Activated CD8-positive, alpha-beta T cell treated with anti-CD3 and anti-CD28 coated beads, Interleukin-2, amount 10 ng/mL, durations not matched to agents 7 days and 5 days (primary cell): Measurements from ENCODE around the gene SLC25A6. TPM values are rescaled to one million over a fixed set of nuclear protein-coding genes. Genes with fewer than 3 reads are reported as not detected.
A peak's percentile ranks its signal among the peaks of the same experiment; 100 is the strongest.
"Not testable (repeated sequence)": the region's sequence is repeated elsewhere in the genome, so short reads cannot be mapped to it uniquely, and the experiment has no call there.

Experiments
- ATAC-seq: fragments of 150-1000 bp; cut with Tn5 transposase; one replicate; pipeline ENCODE4 v1.10.0; 2021; ENCODE audit warnings: moderate library complexity
- CTCF ChIA-PET: fragments of 350-600 bp; sonication (Branson Sonifier 250); formaldehyde crosslinking; loops from one replicate; lab custom pipeline; 2021; ENCODE audit warnings: antibody characterized with exemption; lab: Charles Lee
- POLR2A ChIA-PET: fragments of 350-600 bp; sonication (Branson Sonifier 250); formaldehyde crosslinking; loops from one replicate; lab custom pipeline; 2021; ENCODE audit warnings: antibody characterized with exemption; lab: Charles Lee
- DNase-seq: peaks from one replicate; pipeline ENCODE4 v3.0.0-alpha.2; 2020
- H3K27ac Mint-ChIP-seq: one replicate; pipeline ENCODE4 v1.8.0; 2021; ENCODE audit warnings: mild to moderate bottlenecking, mixed read lengths
- H3K27me3 Mint-ChIP-seq: one replicate; pipeline ENCODE4 v1.8.0; 2021; ENCODE audit warnings: low read depth, mixed read lengths
- H3K36me3 Mint-ChIP-seq: one replicate; pipeline ENCODE4 v1.8.0; 2021; ENCODE audit warnings: low read depth, mixed read lengths
- H3K4me1 Mint-ChIP-seq: one replicate; pipeline ENCODE4 v1.8.0; 2021; ENCODE audit warnings: low read depth, mixed read lengths
- H3K4me3 Mint-ChIP-seq: one replicate; pipeline ENCODE4 v1.8.0; 2021; ENCODE audit warnings: mild to moderate bottlenecking, mixed read lengths
- H3K9me3 Mint-ChIP-seq: one replicate; pipeline ENCODE4 v1.8.0; 2022; ENCODE audit warnings: mixed read lengths; ENCODE audit not compliant: insufficient read depth
- total RNA-seq, 2 experiments: library from RNA; stranded (reverse); gene quantifications; one replicate each; pipeline ENCODE4 v1.2.3, GENCODE V29; 2021

The SLC25A6 gene
- total RNA-seq, 2 experiments from 2014 or later: 273 to 293 TPM

GRCh38 chrX:1384658-1385252, 7.2 kb downstream of the SLC25A6 start:
- Mint-ChIP-seq H3K4me3 (no peak overlapping the region), H3K27ac (no peak overlapping the region), H3K4me1 (peaks cover 25% of the 10 kb centered on the region), H3K36me3 (peaks cover 70% of the 10 kb centered on the region), H3K9me3 (no peaks in the 10 kb centered on the region), H3K27me3 (no peaks in the 10 kb centered on the region)
- ChIA-PET CTCF (no interaction called here), POLR2A (no interaction called here)
- ATAC-seq (no peak), DNase-seq (no peak)

DNA sequence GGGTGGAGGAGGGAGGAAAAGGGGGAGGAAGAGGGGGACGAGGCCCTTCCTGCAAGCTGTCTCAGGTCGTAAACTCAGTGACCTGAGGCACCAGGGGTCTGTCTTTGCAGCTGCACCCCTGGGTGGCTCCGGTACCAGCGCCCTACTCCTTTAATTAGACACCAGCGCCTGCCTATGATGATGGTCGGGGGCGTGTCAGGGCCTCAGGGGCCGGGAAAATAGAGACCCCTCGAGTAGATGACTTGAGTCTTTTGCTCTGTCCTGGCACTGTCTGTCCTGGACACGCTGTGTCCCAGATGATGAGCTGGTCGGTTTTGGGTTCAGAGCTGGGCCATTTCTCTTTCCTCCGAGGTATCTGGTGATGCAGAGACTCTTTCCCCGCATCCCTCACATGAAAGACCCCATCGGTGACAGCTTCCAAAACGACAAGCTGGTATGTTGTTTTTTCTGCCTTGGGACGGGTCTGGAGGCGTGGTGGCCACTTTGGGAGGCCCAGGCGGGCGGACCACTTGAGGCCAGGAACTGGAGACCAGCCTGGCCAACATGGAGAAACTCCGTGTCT, 11.2 kb downstream of the SLC25A6 start:
- no peak for DNase-seq
- Mint-ChIP-seq H3K27ac (no peak overlapping the region), H3K4me3 (no peak overlapping the region), H3K9me3 (no peaks in the 10 kb centered on the region), H3K4me1 (peaks cover 3% of the 10 kb centered on the region), H3K27me3 (no peaks in the 10 kb centered on the region), H3K36me3 (peaks cover 34% of the 10 kb centered on the region)
- POLR2A ChIA-PET: no interaction called here
- CTCF ChIA-PET: no interaction called here
- peak; percentile 29 for ATAC-seq

DNA sequence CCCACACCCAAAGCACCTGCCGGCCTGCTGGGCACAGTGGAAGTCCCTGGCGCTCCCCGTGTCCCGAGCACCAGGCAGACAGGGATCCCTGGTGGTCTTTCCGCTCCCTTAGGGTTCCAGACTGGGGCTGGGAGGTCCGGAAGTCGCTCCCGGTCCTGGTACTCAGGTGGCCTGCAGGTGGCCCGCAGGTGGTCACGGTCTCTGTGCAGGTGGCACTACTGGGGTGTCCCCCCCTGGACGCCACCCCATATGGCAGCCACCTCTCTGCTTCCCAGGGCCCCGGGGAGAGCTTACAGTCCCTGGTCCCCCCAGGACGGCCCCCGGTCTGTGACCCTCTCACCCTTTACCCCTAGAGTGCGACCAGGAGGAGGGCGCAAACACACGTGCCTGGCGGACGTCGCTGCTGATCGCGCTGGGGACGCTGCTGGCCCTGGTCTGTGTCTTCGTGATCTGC, 13.6 kb downstream of the SLC25A6 start:
- POLR2A ChIA-PET: no interaction called here
- DNase-seq (no peak), ATAC-seq (peak; percentile 21)

GRCh38 chrX:1368385-1368698, 23.6 kb downstream of the SLC25A6 start:
- ATAC-seq: peak; percentile 49
- ChIA-PET CTCF (no interaction called here), POLR2A (no interaction called here)
- H3K36me3 Mint-ChIP-seq: peaks cover 10% of the 10 kb centered on the region
- H3K4me1 Mint-ChIP-seq: no peaks in the 10 kb centered on the region
- DNase-seq: no peak
- H3K27ac Mint-ChIP-seq: no peak overlapping the region
- H3K9me3 Mint-ChIP-seq: no peaks in the 10 kb centered on the region
- no peaks in the 10 kb centered on the region for H3K27me3 Mint-ChIP-seq
- H3K4me3 Mint-ChIP-seq: no peak overlapping the region

More for the DNA sequence above, 13.6 kb downstream of the SLC25A6 start:
- CTCF ChIA-PET: no interaction called here
- Mint-ChIP-seq H3K4me3 (no peak overlapping the region), H3K36me3 (peaks cover 15% of the 10 kb centered on the region), H3K27me3 (no peaks in the 10 kb centered on the region), H3K9me3 (no peaks in the 10 kb centered on the region), H3K4me1 (peaks cover 3% of the 10 kb centered on the region), H3K27ac (no peak overlapping the region)

DNA sequence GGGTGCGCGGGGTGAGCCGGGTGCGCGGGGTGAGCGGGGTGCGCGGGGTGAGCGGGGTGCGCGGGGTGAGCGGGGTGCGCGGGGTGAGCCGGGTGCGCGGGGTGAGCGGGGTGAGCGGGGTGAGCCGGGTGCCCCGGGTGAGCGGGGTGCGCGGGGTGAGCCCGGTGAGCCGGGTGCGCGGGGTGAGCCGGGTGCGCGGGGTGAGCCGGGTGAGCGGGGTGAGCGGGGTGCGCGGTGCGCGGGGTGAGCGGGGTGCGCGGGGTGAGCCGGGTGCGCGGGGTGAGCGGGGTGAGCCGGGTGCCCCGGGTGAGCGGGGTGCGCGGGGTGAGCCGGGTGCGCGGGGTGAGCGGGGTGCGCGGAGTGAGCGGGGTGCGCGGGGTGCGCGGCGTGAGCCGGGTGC, 25.6 kb downstream of the SLC25A6 start:
- H3K4me1 Mint-ChIP-seq, ATAC-seq, H3K27me3 Mint-ChIP-seq, POLR2A ChIA-PET, CTCF ChIA-PET, H3K9me3 Mint-ChIP-seq, DNase-seq, H3K27ac Mint-ChIP-seq, H3K4me3 Mint-ChIP-seq: not testable (repeated sequence)
- peaks cover 21% of the 10 kb centered on the region for H3K36me3 Mint-ChIP-seq

- Mint-ChIP-seq H3K27me3 (no peaks in the 10 kb centered on the region), H3K9me3 (no peaks in the 10 kb centered on the region), H3K4me3 (no peak overlapping the region), H3K36me3 (peaks cover 38% of the 10 kb centered on the region), H3K4me1 (no peaks in the 10 kb centered on the region), H3K27ac (peak overlapping the region; percentile 34)
- ATAC-seq: no peak
- ChIA-PET POLR2A (no interaction called here), CTCF (no interaction called here)
- no peak for DNase-seq
These were observed 30.0 kb downstream of the SLC25A6 start for GRCh38 chrX:1361910-1362309.

DNA sequence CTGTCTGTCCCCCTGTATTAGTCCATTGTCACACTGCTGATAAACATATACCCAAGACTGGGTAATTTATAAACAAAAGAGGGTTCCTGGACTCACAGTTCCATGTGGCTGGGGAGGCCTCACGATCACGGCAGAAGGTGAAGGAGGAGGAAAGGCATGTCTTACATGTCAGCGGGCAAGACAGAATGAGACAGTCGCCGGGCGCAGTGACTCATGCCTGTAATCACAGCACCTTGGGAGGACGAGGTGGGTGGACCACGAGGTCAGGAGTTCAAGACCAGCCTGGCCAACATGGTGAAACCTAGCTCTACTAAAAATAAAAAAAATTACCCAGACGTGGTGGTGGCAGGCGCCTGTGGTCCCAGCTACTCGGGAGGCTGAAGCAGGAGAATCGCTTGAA, 30.6 kb downstream of the SLC25A6 start:
- Mint-ChIP-seq H3K27me3 (no peaks in the 10 kb centered on the region), H3K27ac (no peak overlapping the region), H3K9me3 (no peaks in the 10 kb centered on the region), H3K36me3 (peaks cover 38% of the 10 kb centered on the region), H3K4me3 (no peak overlapping the region), H3K4me1 (no peaks in the 10 kb centered on the region)
- POLR2A ChIA-PET: no interaction called here
- ATAC-seq: no peak
- CTCF ChIA-PET: no interaction called here
- DNase-seq: no peak

DNA sequence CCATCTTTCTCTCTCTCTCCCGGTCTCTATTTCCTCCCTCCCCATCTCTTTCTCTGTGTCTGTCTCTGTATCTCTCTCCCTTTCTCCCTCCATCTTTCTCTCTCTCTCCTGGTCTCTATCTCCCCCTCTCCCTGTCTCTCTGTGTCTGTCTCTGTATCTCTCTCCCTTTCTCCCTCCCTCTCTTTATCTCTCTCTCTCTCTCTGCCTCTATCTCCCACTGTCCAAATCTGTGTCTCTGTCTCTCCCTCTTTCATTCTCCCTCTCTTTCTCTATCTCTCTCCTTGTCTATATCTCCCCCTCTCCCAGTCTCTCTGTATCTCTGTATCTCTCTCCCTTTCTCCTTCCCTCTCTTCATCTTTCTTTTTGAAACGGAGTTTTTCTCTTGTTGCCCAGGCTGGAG, 31.7 kb downstream of the SLC25A6 start:
- Mint-ChIP-seq H3K9me3 (no peaks in the 10 kb centered on the region), H3K27me3 (no peaks in the 10 kb centered on the region), H3K27ac (no peak overlapping the region), H3K4me1 (peaks cover 8% of the 10 kb centered on the region), H3K4me3 (no peak overlapping the region), H3K36me3 (peaks cover 38% of the 10 kb centered on the region)
- ATAC-seq (no peak), DNase-seq (no peak)
- ChIA-PET CTCF (no interaction called here), POLR2A (no interaction called here)

- H3K27me3 Mint-ChIP-seq: no peaks in the 10 kb centered on the region
- ATAC-seq (no peak), DNase-seq (no peak)
- ChIA-PET CTCF (no interaction called here), POLR2A (no interaction called here)
- no peaks in the 10 kb centered on the region for H3K9me3 Mint-ChIP-seq
- H3K27ac Mint-ChIP-seq: peak overlapping the region; percentile 10
- peaks cover 35% of the 10 kb centered on the region for H3K36me3 Mint-ChIP-seq
- no peak overlapping the region for H3K4me3 Mint-ChIP-seq
- peaks cover 8% of the 10 kb centered on the region for H3K4me1 Mint-ChIP-seq
These were observed 32.4 kb downstream of the SLC25A6 start for GRCh38 chrX:1359477-1359873.

DNA sequence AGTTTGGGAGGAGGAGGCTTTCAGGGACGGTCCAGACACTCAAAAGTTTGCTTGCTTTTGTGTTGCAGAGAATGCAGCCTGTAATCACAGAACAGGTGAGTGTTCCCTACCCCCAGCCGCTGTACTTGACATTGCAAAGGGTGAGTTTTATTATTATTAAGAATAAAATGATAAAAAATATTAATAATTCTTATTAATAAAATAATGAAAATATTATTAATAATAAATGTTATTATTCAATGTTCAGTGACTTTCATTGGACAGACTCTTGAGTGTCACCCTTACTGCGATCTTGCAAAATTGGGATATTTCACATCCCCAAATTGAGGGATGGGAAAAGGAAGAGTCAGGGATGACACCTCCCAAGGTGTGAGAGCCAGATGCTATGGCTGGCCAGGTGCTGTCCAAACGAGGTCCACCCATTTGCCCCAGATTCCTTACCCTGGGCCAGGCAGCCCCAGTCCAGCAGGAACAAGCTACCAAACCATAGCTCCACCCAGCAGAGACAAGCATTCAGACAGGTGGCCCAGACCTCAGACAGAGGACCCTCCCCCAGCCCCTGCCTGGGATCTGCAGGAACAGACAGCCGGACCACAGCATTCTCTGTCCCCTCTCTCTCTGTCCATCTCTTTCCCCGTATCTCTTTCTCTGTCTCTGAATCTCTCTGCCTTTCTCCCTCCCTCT, 33.0 kb downstream of the SLC25A6 start:
- ChIA-PET CTCF (no interaction called here), POLR2A (no interaction called here)
- H3K36me3 Mint-ChIP-seq: peaks cover 37% of the 10 kb centered on the region
- H3K9me3 Mint-ChIP-seq: no peaks in the 10 kb centered on the region
- no peaks in the 10 kb centered on the region for H3K27me3 Mint-ChIP-seq
- H3K4me3 Mint-ChIP-seq: no peak overlapping the region
- DNase-seq: no peak
- no peak overlapping the region for H3K27ac Mint-ChIP-seq
- ATAC-seq: no peak
- peaks cover 11% of the 10 kb centered on the region for H3K4me1 Mint-ChIP-seq

GRCh38 chrX:1357993-1358392, 33.9 kb downstream of the SLC25A6 start:
- Mint-ChIP-seq H3K4me1 (peaks cover 12% of the 10 kb centered on the region), H3K27ac (no peak overlapping the region), H3K4me3 (no peak overlapping the region), H3K27me3 (no peaks in the 10 kb centered on the region), H3K9me3 (no peaks in the 10 kb centered on the region), H3K36me3 (peaks cover 36% of the 10 kb centered on the region)
- ATAC-seq: no peak
- DNase-seq: no peak
- ChIA-PET CTCF (no interaction called here), POLR2A (no interaction called here)

DNA sequence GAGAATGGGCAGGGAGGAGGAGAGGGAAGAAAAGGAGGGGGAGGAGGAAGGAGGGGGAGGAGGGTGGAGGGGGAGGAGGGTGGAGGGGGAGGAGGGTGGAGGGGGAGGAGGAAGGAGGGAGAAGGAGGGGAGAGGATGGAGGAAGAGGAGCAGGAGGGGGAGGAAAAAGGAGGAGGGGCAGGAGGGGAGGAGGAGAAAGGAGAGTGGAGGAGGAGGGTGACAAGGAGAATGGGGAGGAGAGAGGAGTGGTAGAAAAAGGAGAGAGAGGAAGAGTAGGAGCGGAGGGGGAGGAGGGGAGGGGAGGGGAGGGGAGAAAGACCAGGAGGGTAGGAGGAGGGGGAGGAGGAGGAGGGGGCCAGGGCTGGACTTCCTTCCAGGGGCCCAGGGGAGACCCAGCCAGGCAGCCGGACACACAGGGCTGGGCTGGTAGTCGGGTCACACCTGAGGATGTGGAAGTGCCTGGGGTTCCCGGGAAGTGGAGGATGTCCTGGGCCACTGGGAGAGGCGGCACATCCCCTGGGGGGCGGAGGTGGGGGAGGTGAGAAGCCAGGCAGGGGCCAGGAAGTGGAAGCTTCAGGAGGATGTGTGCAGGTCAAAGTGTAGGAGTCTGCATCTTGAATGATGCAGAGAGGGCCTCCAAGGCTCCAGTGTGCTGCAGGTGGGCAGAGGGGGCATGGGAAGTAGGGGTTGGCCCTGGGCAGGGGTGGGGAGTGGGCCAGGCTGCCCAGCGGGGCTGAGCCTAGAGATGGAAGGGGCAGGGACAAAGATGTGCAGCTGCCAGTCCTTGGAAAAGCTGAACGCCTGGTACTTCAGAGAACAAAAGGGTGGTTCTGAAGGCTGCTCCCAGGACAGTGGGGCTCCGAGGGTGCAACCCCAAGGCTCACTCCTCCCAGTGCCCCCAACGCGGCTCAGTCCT, 36.5 kb downstream of the SLC25A6 start:
- H3K27me3 Mint-ChIP-seq: no peaks in the 10 kb centered on the region

More for the DNA sequence above, 36.5 kb downstream of the SLC25A6 start:
- peak; percentile 42 for ATAC-seq
- ChIA-PET CTCF (no interaction called here), POLR2A (no interaction called here)
- H3K36me3 Mint-ChIP-seq: peaks cover 28% of the 10 kb centered on the region
- peak; percentile 30 for DNase-seq
- peak overlapping the region; percentile 64 for H3K27ac Mint-ChIP-seq
- H3K9me3 Mint-ChIP-seq: no peaks in the 10 kb centered on the region
- no peak overlapping the region for H3K4me3 Mint-ChIP-seq
- H3K4me1 Mint-ChIP-seq: peaks cover 12% of the 10 kb centered on the region
